ENCODE measurements around the gene RNF150.

- TF ChIP-seq SNAI2 (CRISPR knock-in tag; IDR thresholded peaks at IDR 0.05) (no peak), CREB5 (CRISPR knock-in tag; IDR thresholded peaks at IDR 0.05; ENCODE audit: low read depth) (no peak), ZNF565 (CRISPR knock-in tag; conservative IDR thresholded peaks at IDR 0.05; ENCODE audit: low read depth) (no peak), RARB (CRISPR knock-in tag; IDR thresholded peaks at IDR 0.05) (no peak), ISL1 (CRISPR knock-in tag; IDR thresholded peaks at IDR 0.05) (no peak), ARNTL (CRISPR knock-in tag; IDR thresholded peaks at IDR 0.05; ENCODE audit: borderline replicate concordance, low read depth) (no peak), TCF4 (CRISPR knock-in tag; IDR thresholded peaks at IDR 0.05; ENCODE audit: borderline replicate concordance) (no peak), ZNF70 (CRISPR knock-in tag; IDR thresholded peaks at IDR 0.05) (no peak), CSDC2 (CRISPR knock-in tag; IDR thresholded peaks at IDR 0.05) (no peak), PPARA (CRISPR knock-in tag; IDR thresholded peaks at IDR 0.05; ENCODE audit: borderline replicate concordance) (no peak), PATZ1 (CRISPR knock-in tag; IDR thresholded peaks at IDR 0.05; ENCODE audit: borderline replicate concordance) (no peak), ZFP3 (CRISPR knock-in tag; IDR thresholded peaks at IDR 0.05) (no peak), ZNF8 (CRISPR knock-in tag; IDR thresholded peaks at IDR 0.05) (no peak), BACH2 (CRISPR knock-in tag; IDR thresholded peaks at IDR 0.05; ENCODE audit: borderline replicate concordance) (no peak)
Measured at GRCh38 chr4:141142423-141142822, 9.2 kb upstream of the RNF150 start.

All from SK-N-SH treated with all-trans-retinoic acid at 6 μM for 48 hours (cell line).